HepG2 (cell line): ENCODE results near the gene LSR.

Experiments
- EZH2 ChIP-seq: conservative IDR thresholded peaks from 2 replicates; pipeline ENCODE4 v1.6.1; 2012; ENCODE audit warnings: mild to moderate bottlenecking, low read depth, low read length, moderate library complexity
- STAT5B ChIP-seq: sonication (generic); formaldehyde crosslinking; IDR thresholded peaks from 2 replicates; pipeline ENCODE4 v1.4.0; 2020; ENCODE audit warnings: missing genetic modification reagents
- TF ChIP-seq, protein P1 (sequence below): sonication (generic); formaldehyde crosslinking; IDR thresholded peaks from 2 replicates; pipeline ENCODE4 v1.5.1; 2020; ENCODE audit warnings: missing genetic modification reagents, mild to moderate bottlenecking, borderline replicate concordance

DNA sequence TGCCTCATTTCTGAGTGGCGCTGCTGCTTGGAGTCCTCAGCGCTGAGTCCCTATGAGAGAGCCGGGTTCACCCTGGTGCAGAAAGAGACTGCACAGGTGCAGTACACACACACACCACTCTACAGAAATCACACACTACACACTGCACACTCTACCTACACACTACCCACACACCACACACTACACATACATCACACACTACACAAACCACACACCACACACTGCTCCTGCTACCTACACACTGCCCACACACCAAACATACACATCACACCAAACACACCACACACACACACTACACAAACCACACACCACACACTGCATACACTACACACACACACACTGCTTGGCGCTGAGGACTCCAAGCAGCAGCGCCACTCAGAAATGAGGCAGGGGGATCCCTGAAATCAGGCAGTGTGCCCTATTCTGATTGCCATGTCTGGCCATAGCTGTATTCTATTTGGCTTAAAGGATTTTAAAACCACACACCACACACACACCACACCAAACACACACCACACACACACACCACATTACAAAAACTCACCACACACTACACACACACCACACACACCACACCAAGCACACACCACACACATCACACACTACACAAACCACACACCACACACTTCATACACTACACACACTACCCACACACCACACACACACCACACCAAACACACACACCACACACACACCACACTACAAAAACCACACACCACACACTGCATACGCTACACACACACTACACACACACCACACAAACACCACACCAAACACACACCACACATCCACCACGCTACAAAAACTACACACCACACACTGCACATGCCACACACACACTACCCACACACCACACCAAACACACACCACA, 48.1 kb downstream of the LSR start:
- no peak for TF ChIP-seq EZH2
- TF ChIP-seq STAT5B (CRISPR knock-in tag) = no peak
- TF ChIP-seq, protein P1, sequence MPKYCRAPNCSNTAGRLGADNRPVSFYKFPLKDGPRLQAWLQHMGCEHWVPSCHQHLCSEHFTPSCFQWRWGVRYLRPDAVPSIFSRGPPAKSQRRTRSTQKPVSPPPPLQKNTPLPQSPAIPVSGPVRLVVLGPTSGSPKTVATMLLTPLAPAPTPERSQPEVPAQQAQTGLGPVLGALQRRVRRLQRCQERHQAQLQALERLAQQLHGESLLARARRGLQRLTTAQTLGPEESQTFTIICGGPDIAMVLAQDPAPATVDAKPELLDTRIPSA (CRISPR knock-in tag) = no peak
